ENCODE results near the gene ARID5A. TPM values are rescaled to one million over a fixed set of nuclear protein-coding genes. Genes with fewer than 3 reads are reported as not detected.
A peak's percentile ranks its signal among the peaks of the same experiment; 100 is the strongest.

Gene ARID5A
- total and polyA plus RNA-seq, 9 of the 15 experiments (the other 6 are each of a cell fraction or from before 2014, with no cell fraction given): 0.14 to 12.5 (median 3.0) TPM

DNA sequence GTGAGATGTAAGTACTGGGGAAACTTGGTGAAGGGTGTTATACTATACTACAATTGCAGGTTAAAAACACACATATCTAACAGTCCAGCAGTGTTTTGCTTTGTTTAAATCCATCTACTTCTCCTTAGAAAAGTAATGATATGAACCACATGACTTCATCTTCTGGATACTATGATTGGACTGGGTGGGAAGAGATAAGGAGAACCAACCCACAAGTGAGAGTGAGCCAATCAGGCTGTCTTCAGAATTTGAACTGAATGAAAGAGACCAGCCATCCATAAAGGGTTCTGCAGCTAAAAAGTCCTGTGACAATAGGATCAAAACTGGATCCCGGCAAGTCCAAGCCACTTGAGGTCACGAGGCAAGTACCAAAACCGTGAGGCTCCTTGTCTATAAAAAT, 54.9 kb downstream of the ARID5A start:
- Histone ChIP-seq H2AFZ (ENCODE audit: low read depth, low read length) (no peak overlapping the region), H3K9ac (ENCODE audit: insufficient read depth in 1 of 2, low read depth in 2 of 2, low read length in 2 of 2) (no peak overlapping the region), H3K27ac (ENCODE audit: extremely low read depth, low read depth, low read length) (no peak overlapping the region), H3K4me3 (no peak overlapping the region), H3K27me3 (ENCODE audit: control insufficient read depth in 2 of 2, insufficient read depth in 2 of 2, low read length in 2 of 2) (no peaks in the 10 kb centered on the region), H3K4me2 (ENCODE audit: insufficient read depth, low read length) (no peak overlapping the region), H3K36me3 (ENCODE audit: control insufficient read depth, insufficient read depth, low read length) (peaks cover 56% of the 10 kb centered on the region), H3K4me1 (replicated peaks in 1 of 2; ENCODE audit: control insufficient read depth in 2 of 2, insufficient read depth in 2 of 2, low read length in 2 of 2) (no peaks in the 10 kb centered on the region; a peak in 2 of 5 replicates), H4K20me1 (replicated peaks; ENCODE audit: control insufficient read depth, insufficient read depth, low read length) (no peaks in the 10 kb centered on the region), H3K9me1 (ENCODE audit: control insufficient read depth, insufficient read depth, low read length) (no peaks in the 10 kb centered on the region), H3K9me3 (replicated peaks; ENCODE audit: control insufficient read depth, insufficient read depth, low read depth, low read length) (no peaks in the 10 kb centered on the region), H3K79me2 (ENCODE audit: control insufficient read depth, insufficient read depth, low read length) (no peaks in the 10 kb centered on the region)
- ChIA-PET CTCF (ENCODE audit: low intra/inter-chr PET ratio) (no interaction called here), POLR2A (no interaction called here)
- no TSS peak for BruUV-seq (replicated peaks)
- WGBS (ENCODE audit: insufficient coverage, low coverage, missing lambda C conversion rate): 83% methylated on average over 3 of the region's 3 CpGs
- in situ Hi-C loops (cut with MboI): no loop called here
- ATAC-seq (peak; percentile 78), FAIRE-seq (no peak), DNase-seq (ENCODE audit: extremely low read depth in 1 of 4, low spot score in 3 of 4) (peak; percentile 21 to 59 (median 39))
- intact Hi-C loops (cut with micrococcal nuclease): no loop called here
- TF ChIP-seq ZNF830 (CRISPR knock-in tag; IDR thresholded peaks at IDR 0.05): no peak
- no peak for TF ChIP-seq RHOXF2B (CRISPR knock-in tag; conservative IDR thresholded peaks at IDR 0.05)
- TF ChIP-seq CHD1 (IDR thresholded peaks at IDR 0.05; ENCODE audit: low read length): no peak
- TF ChIP-seq ZNF384 (IDR thresholded peaks at IDR 0.05; ENCODE audit: low read depth, low read length): no peak
- TF ChIP-seq ASH1L (IDR thresholded peaks at IDR 0.05; ENCODE audit: borderline replicate concordance, low read depth, partially characterized antibody): no peak
- TF ChIP-seq RBM14 (IDR thresholded peaks at IDR 0.05; ENCODE audit: borderline replicate concordance, insufficient read depth, low read depth, low read length): no peak
- TF ChIP-seq SAFB2 (IDR thresholded peaks at IDR 0.05; ENCODE audit: borderline replicate concordance, low read depth, low read length, severe bottlenecking): no peak
- peak; percentile 18; the same call in 1 of the 2 replicates for TF ChIP-seq L3MBTL2 (IDR thresholded peaks at IDR 0.05)
- TF ChIP-seq NFYB (IDR thresholded peaks at IDR 0.05; ENCODE audit: extremely low read depth, insufficient read length): peak; percentile 19
- TF ChIP-seq PCBP1 (IDR thresholded peaks at IDR 0.05; ENCODE audit: low read depth, low read length, poor library complexity, severe bottlenecking): no peak
- TF ChIP-seq BRD9 (IDR thresholded peaks at IDR 0.05; ENCODE audit: low read depth, partially characterized antibody): no peak
- TF ChIP-seq TAF7 (tag; IDR thresholded peaks at IDR 0.05): no peak
